Measurements from ENCODE around the gene PRCP. TPM values are rescaled to one million over a fixed set of nuclear protein-coding genes. Genes with fewer than 3 reads are reported as not detected.
"Not testable (repeated sequence)": the region's sequence is repeated elsewhere in the genome, so short reads cannot be mapped to it uniquely, and the experiment has no call there.

Gene PRCP
- total RNA-seq, 3 donors from 2014 or later = 54.4 to 87.7 (median 61.8) TPM

- intact Hi-C loops (cut with DNase I; ENCODE audit: low total_unique reads) = no loop called here
- TF ChIP-seq, protein P1, sequence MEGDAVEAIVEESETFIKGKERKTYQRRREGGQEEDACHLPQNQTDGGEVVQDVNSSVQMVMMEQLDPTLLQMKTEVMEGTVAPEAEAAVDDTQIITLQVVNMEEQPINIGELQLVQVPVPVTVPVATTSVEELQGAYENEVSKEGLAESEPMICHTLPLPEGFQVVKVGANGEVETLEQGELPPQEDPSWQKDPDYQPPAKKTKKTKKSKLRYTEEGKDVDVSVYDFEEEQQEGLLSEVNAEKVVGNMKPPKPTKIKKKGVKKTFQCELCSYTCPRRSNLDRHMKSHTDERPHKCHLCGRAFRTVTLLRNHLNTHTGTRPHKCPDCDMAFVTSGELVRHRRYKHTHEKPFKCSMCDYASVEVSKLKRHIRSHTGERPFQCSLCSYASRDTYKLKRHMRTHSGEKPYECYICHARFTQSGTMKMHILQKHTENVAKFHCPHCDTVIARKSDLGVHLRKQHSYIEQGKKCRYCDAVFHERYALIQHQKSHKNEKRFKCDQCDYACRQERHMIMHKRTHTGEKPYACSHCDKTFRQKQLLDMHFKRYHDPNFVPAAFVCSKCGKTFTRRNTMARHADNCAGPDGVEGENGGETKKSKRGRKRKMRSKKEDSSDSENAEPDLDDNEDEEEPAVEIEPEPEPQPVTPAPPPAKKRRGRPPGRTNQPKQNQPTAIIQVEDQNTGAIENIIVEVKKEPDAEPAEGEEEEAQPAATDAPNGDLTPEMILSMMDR (IDR thresholded peaks at IDR 0.05) = no peak
- TF ChIP-seq POLR2AphosphoS5 (IDR thresholded peaks at IDR 0.05) (no peak), POLR2A (IDR thresholded peaks at IDR 0.05) (no peak)
Observed at GRCh38 chr11:82930734-82931133, 30.5 kb upstream of the PRCP start.

GRCh38 chr11:82930229-82930628 is 30.0 kb upstream of the PRCP start:
- H3K4me3 ChIP-seq = no peak overlapping the region
- no peaks in the 10 kb centered on the region for H3K4me1 ChIP-seq
- DNase-seq (ENCODE audit: low spot score in 2 of 2) = no peak
- intact Hi-C loops (cut with DNase I; ENCODE audit: low total_unique reads) = no loop called here
- no peaks in the 10 kb centered on the region for H3K36me3 ChIP-seq
- no peak overlapping the region for H3K27ac ChIP-seq
- H3K9me3 ChIP-seq = no peaks in the 10 kb centered on the region
- H3K27me3 ChIP-seq = no peaks in the 10 kb centered on the region
- no peak for TF ChIP-seq POLR2AphosphoS5 (IDR thresholded peaks at IDR 0.05)
- no peak for TF ChIP-seq POLR2A (IDR thresholded peaks at IDR 0.05)
- TF ChIP-seq, protein P1 (IDR thresholded peaks at IDR 0.05) = no peak

More at GRCh38 chr11:82930734-82931133, 30.5 kb upstream of the PRCP start:
- no peak overlapping the region for H3K4me3 ChIP-seq
- no peak overlapping the region for H3K27ac ChIP-seq
- no peaks in the 10 kb centered on the region for H3K27me3 ChIP-seq
- DNase-seq (ENCODE audit: low spot score in 2 of 2) = no peak
- no peaks in the 10 kb centered on the region for H3K9me3 ChIP-seq
- H3K4me1 ChIP-seq = no peaks in the 10 kb centered on the region
- no peaks in the 10 kb centered on the region for H3K36me3 ChIP-seq

- Histone ChIP-seq H3K27ac (no peak overlapping the region), H3K4me1 (no peaks in the 10 kb centered on the region), H3K36me3 (no peaks in the 10 kb centered on the region), H3K9me3 (no peaks in the 10 kb centered on the region), H3K4me3 (no peak overlapping the region), H3K27me3 (no peaks in the 10 kb centered on the region)
- TF ChIP-seq POLR2AphosphoS5 (IDR thresholded peaks at IDR 0.05) = no peak
- TF ChIP-seq, protein P1 (IDR thresholded peaks at IDR 0.05) = no peak
- no peak for TF ChIP-seq POLR2A (IDR thresholded peaks at IDR 0.05)
- intact Hi-C loops (cut with DNase I; ENCODE audit: low total_unique reads) = no loop called here
- DNase-seq (ENCODE audit: low spot score in 2 of 2) = no peak
Observed at GRCh38 chr11:82929121-82929520, 28.9 kb upstream of the PRCP start.

DNA sequence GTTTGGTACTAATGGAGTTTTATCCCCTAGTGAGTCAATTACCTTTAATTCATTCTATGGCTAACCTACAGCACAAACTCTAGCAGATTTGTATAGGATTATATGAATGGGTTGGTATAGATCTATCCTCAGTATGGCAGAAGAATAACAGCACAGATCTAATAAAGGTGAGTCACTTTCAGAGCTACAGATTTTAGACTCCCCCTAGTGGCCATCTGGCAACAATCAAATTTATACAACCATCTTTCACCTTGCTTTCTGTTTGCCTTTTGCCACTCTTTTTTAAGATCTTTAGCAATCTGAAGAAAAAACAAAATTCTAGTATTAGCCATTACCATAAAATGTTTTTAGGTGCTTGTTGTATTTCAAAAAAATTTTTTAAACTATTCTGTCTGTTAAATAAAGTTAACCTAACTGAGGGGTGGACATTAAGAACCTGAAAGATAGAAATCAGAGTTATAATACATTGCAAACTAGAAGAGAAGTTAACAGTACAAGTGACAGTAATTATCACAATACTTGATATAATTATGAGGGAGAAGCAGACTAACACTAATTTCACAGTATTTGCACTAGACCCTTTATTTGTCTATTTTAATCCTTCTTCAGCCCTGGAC is 27.1 kb upstream of the PRCP start:
- DNase-seq (ENCODE audit: low spot score in 2 of 2) = no peak
- H3K4me3 ChIP-seq = no peak overlapping the region
- TF ChIP-seq, protein P1 (IDR thresholded peaks at IDR 0.05) = peak; percentile 64 to 88 (median 67)
- TF ChIP-seq POLR2AphosphoS5 (IDR thresholded peaks at IDR 0.05) = no peak
- H3K4me1 ChIP-seq = no peaks in the 10 kb centered on the region
- intact Hi-C loops (cut with DNase I; ENCODE audit: low total_unique reads) = no loop called here
- no peak overlapping the region for H3K27ac ChIP-seq
- H3K36me3 ChIP-seq = no peaks in the 10 kb centered on the region
- H3K27me3 ChIP-seq = no peaks in the 10 kb centered on the region
- no peaks in the 10 kb centered on the region for H3K9me3 ChIP-seq

DNA sequence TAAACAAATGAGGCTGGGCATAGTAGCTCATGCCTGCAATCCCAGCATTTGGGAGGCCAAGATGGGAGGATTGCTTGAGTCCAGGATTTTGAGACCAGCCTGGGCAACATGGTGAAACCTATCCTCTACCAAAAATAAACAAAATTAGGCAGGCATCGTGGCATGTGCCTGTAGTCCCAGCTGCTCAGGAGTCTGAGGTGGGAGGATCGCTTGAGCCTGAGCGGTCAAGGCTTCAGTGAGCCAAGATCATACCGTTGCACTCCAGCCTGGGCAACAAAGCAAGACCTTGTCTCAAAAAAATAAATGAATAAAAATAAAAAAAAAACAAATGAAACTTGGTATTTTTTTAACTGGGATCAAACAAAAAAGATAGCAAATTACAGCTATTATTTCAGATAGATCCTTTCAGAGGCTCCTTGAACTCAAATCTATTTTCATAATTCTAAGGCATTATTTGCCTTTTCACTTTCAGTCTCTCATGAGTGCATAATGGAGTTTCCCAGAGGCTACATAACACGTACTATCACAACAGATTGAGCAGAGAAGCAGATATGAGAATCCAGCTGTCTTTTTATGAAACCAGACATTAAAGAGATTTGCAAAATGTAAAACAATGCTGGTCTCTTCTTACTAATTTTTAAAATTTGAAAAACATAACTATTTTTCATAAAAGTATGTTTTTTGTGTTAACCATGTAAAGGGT is 24.4 kb upstream of the PRCP start:
- intact Hi-C loops (cut with DNase I; ENCODE audit: low total_unique reads) = no loop called here
- H3K36me3 ChIP-seq = no peaks in the 10 kb centered on the region
- TF ChIP-seq, protein P1 (IDR thresholded peaks at IDR 0.05) = no peak
- TF ChIP-seq POLR2A (IDR thresholded peaks at IDR 0.05) = no peak
- no peak for TF ChIP-seq POLR2AphosphoS5 (IDR thresholded peaks at IDR 0.05)
- no peaks in the 10 kb centered on the region for H3K4me1 ChIP-seq
- no peak for DNase-seq (ENCODE audit: low spot score in 2 of 2)
- no peaks in the 10 kb centered on the region for H3K9me3 ChIP-seq
- no peak overlapping the region for H3K4me3 ChIP-seq
- no peak overlapping the region for H3K27ac ChIP-seq
- H3K27me3 ChIP-seq = no peaks in the 10 kb centered on the region

GRCh38 chr11:82922396-82923173 is 22.4 kb upstream of the PRCP start:
- H3K9me3 ChIP-seq; H3K4me3 ChIP-seq; intact Hi-C loops (cut with DNase I; ENCODE audit: low total_unique reads); H3K4me1 ChIP-seq; H3K36me3 ChIP-seq; H3K27me3 ChIP-seq; H3K27ac ChIP-seq; DNase-seq (ENCODE audit: low spot score in 2 of 2): not testable (repeated sequence)

- intact Hi-C loops (cut with DNase I; ENCODE audit: low total_unique reads); H3K27me3 ChIP-seq; H3K36me3 ChIP-seq; H3K9me3 ChIP-seq; H3K4me1 ChIP-seq; H3K4me3 ChIP-seq; H3K27ac ChIP-seq; DNase-seq (ENCODE audit: low spot score in 2 of 2): not testable (repeated sequence)
Observed at GRCh38 chr11:82920227-82920626, 20.0 kb upstream of the PRCP start.

All from breast epithelium (tissue), 4 donors.